WTC11 (cell line): ENCODE data around the gene MRPL39. TPM values are rescaled to one million over a fixed set of nuclear protein-coding genes. Genes with fewer than 3 reads are reported as not detected.

ENCODE experiments used
- ATAC-seq: fragments of 200-7000 bp; cut with Tn5 transposase; 2 replicates; pipeline ENCODE4 v1.10.0; 2021; ENCODE audit warnings: mild to moderate bottlenecking, moderate library complexity
- CTCF ChIA-PET: fragments of 300-600 bp; sonication (Branson Sonifier 250); formaldehyde crosslinking; loops from one replicate; lab custom pipeline; 2021; ENCODE audit warnings: antibody characterized with exemption; lab: Charles Lee
- POLR2A ChIA-PET: fragments of 350-600 bp; sonication (Branson Sonifier 250); formaldehyde crosslinking; loops from one replicate; lab custom pipeline; 2021; ENCODE audit warnings: antibody characterized with exemption; lab: Charles Lee
- DNase-seq: peaks from one replicate; pipeline ENCODE4 v3.0.0; 2021; ENCODE audit warnings: low spot score
- H3K27ac Mint-ChIP-seq: 2 replicates; pipeline ENCODE4 v1.8.0; 2021; ENCODE audit warnings: mixed read lengths
- H3K27me3 Mint-ChIP-seq: 2 replicates; pipeline ENCODE4 v1.8.0; 2021; ENCODE audit warnings: low read depth, mild to moderate bottlenecking, moderate library complexity, mixed read lengths
- H3K36me3 Mint-ChIP-seq: 2 replicates; pipeline ENCODE4 v1.8.0; 2021; ENCODE audit warnings: mixed read lengths
- H3K4me1 Mint-ChIP-seq: 2 replicates; pipeline ENCODE4 v1.8.0; 2022; ENCODE audit warnings: mixed read lengths
- H3K4me3 Mint-ChIP-seq: 2 replicates; pipeline ENCODE4 v1.8.0; 2021; ENCODE audit warnings: mild to moderate bottlenecking, moderate library complexity, mixed read lengths
- H3K9me3 Mint-ChIP-seq: 2 replicates; pipeline ENCODE4 v1.8.0; 2021; ENCODE audit warnings: mixed read lengths
- FOXK1 ChIP-seq: sonication (generic); formaldehyde crosslinking; IDR thresholded peaks from 2 replicates; pipeline ENCODE4 v1.8.0; 2022; ENCODE audit warnings: mild to moderate bottlenecking, moderate library complexity, missing genetic modification reagents
- GABPB1 ChIP-seq: sonication (generic); formaldehyde crosslinking; IDR thresholded peaks from 2 replicates; pipeline ENCODE4 v1.8.1; 2023; ENCODE audit warnings: mild to moderate bottlenecking, missing genetic modification reagents
- GRHL2 ChIP-seq: fragments of 250-450 bp; sonication (Bioruptor Pico); IDR thresholded peaks from 2 replicates; pipeline ENCODE4 v1.8.0; 2022; ENCODE audit warnings: mild to moderate bottlenecking, moderate library complexity; ENCODE audit not compliant: insufficient replicate concordance, severe bottlenecking
- HMGXB4 ChIP-seq: sonication (generic); formaldehyde crosslinking; IDR thresholded peaks from 2 replicates; pipeline ENCODE4 v1.8.1; 2023; ENCODE audit warnings: mild to moderate bottlenecking, moderate library complexity, missing genetic modification reagents
- KAT7 ChIP-seq: sonication (generic); formaldehyde crosslinking; IDR thresholded peaks from 2 replicates; pipeline ENCODE4 v1.8.1; 2023; ENCODE audit warnings: missing genetic modification reagents, mild to moderate bottlenecking, borderline replicate concordance
- MXD4 ChIP-seq: fragments of 250-450 bp; sonication (Bioruptor Pico); IDR thresholded peaks from 2 replicates; pipeline ENCODE4 v1.8.0; 2021; ENCODE audit warnings: mild to moderate bottlenecking, moderate library complexity, borderline replicate concordance
- NFE2L1 ChIP-seq: sonication (generic); formaldehyde crosslinking; IDR thresholded peaks from 2 replicates; pipeline ENCODE4 v1.8.1; 2023; ENCODE audit warnings: missing genetic modification reagents
- OVOL2 ChIP-seq: fragments of 250-450 bp; sonication (Bioruptor Pico); IDR thresholded peaks from 2 replicates; pipeline ENCODE4 v1.9.0; 2021; ENCODE audit warnings: mild to moderate bottlenecking, borderline replicate concordance
- PREB ChIP-seq: sonication (generic); formaldehyde crosslinking; IDR thresholded peaks from 2 replicates; pipeline ENCODE4 v1.8.1; 2022; ENCODE audit warnings: mild to moderate bottlenecking, missing genetic modification reagents, moderate library complexity, borderline replicate concordance
- RELA ChIP-seq: sonication (generic); formaldehyde crosslinking; IDR thresholded peaks from 2 replicates; pipeline ENCODE4 v1.8.1; 2022; ENCODE audit warnings: missing genetic modification reagents, mild to moderate bottlenecking, borderline replicate concordance
- RORB ChIP-seq: fragments of 250-450 bp; sonication (Bioruptor Pico); IDR thresholded peaks from 2 replicates; pipeline ENCODE4 v1.9.0; 2021; ENCODE audit warnings: mild to moderate bottlenecking
- SMAD4 ChIP-seq: sonication (generic); formaldehyde crosslinking; IDR thresholded peaks from 2 replicates; pipeline ENCODE4 v1.8.0; 2022; ENCODE audit warnings: mild to moderate bottlenecking, missing genetic modification reagents
- SP1 ChIP-seq: sonication (generic); formaldehyde crosslinking; conservative IDR thresholded peaks from 2 replicates; pipeline ENCODE4 v1.8.1; 2022; ENCODE audit warnings: missing genetic modification reagents
- STAT6 ChIP-seq: sonication (generic); formaldehyde crosslinking; conservative IDR thresholded peaks from 2 replicates; pipeline ENCODE4 v1.8.1; 2023; ENCODE audit warnings: mild to moderate bottlenecking, low read depth, missing genetic modification reagents, moderate library complexity
- ZNF263 ChIP-seq: sonication (generic); formaldehyde crosslinking; IDR thresholded peaks from 2 replicates; pipeline ENCODE4 v1.8.1; 2022; ENCODE audit warnings: low read depth, mild to moderate bottlenecking, moderate library complexity, missing genetic modification reagents
- ZNF416 ChIP-seq: fragments of 250-450 bp; sonication (Bioruptor Pico); IDR thresholded peaks from 2 replicates; pipeline ENCODE4 v1.9.0; 2021; ENCODE audit warnings: mild to moderate bottlenecking, inconsistent platforms
- ZNF423 ChIP-seq: fragments of 250-450 bp; sonication (Bioruptor Pico); IDR thresholded peaks from 2 replicates; pipeline ENCODE4 v2.1.2; 2022; ENCODE audit warnings: mild to moderate bottlenecking, moderate library complexity
- total RNA-seq: library from RNA; stranded (reverse); gene quantifications from 3 replicates; pipeline ENCODE4 v1.2.3, GENCODE V29; 2021
- TF ChIP-seq, protein P1 (sequence below): sonication (generic); formaldehyde crosslinking; IDR thresholded peaks from 2 replicates; pipeline ENCODE4 v1.8.0; 2023; ENCODE audit warnings: mild to moderate bottlenecking, missing genetic modification reagents
- TF ChIP-seq, protein P2 (sequence below): fragments of 250-450 bp; sonication (Bioruptor Pico); conservative IDR thresholded peaks from 2 replicates; pipeline ENCODE4 v1.9.0; 2021; ENCODE audit warnings: mild to moderate bottlenecking
- TF ChIP-seq, protein P3 (sequence below): sonication (generic); formaldehyde crosslinking; IDR thresholded peaks from 2 replicates; pipeline ENCODE4 v1.8.0; 2022; ENCODE audit warnings: mild to moderate bottlenecking, missing genetic modification reagents
- TF ChIP-seq, protein P4 (sequence below): sonication (generic); formaldehyde crosslinking; IDR thresholded peaks from 2 replicates; pipeline ENCODE4 v1.8.1; 2023; ENCODE audit warnings: mild to moderate bottlenecking, missing genetic modification reagents

Gene MRPL39
- total RNA-seq, 1 experiment from 2014 or later = 34.7 TPM

DNA sequence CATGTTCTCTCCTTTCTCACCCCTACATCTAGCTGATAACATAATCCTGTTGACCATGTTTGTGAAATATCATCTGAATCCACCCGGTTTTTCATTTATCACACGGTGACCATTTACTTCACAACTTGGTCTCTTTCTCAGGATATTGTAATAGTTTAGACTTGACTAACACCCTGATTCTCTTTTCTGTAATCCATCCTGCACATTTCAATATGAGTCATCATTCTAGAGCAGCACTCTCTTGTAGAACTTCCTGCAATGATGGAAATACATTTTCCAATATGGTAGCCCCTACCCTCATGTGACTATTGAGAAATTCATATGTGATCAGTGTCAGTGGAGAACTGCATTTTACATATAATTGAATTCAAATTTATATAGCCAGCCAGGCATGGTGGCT lies 29.4 kb upstream of the MRPL39 start:
- ATAC-seq = no peak
- Mint-ChIP-seq H3K4me1 (peaks cover 17% of the 10 kb centered on the region), H3K27ac (no peak overlapping the region), H3K27me3 (peaks cover 35% of the 10 kb centered on the region), H3K9me3 (no peaks in the 10 kb centered on the region)
- TF ChIP-seq NFE2L1 (no peak), FOXK1 (CRISPR knock-in tag) (no peak), SP1 (CRISPR knock-in tag) (no peak), STAT6 (no peak)
- TF ChIP-seq, protein P1, sequence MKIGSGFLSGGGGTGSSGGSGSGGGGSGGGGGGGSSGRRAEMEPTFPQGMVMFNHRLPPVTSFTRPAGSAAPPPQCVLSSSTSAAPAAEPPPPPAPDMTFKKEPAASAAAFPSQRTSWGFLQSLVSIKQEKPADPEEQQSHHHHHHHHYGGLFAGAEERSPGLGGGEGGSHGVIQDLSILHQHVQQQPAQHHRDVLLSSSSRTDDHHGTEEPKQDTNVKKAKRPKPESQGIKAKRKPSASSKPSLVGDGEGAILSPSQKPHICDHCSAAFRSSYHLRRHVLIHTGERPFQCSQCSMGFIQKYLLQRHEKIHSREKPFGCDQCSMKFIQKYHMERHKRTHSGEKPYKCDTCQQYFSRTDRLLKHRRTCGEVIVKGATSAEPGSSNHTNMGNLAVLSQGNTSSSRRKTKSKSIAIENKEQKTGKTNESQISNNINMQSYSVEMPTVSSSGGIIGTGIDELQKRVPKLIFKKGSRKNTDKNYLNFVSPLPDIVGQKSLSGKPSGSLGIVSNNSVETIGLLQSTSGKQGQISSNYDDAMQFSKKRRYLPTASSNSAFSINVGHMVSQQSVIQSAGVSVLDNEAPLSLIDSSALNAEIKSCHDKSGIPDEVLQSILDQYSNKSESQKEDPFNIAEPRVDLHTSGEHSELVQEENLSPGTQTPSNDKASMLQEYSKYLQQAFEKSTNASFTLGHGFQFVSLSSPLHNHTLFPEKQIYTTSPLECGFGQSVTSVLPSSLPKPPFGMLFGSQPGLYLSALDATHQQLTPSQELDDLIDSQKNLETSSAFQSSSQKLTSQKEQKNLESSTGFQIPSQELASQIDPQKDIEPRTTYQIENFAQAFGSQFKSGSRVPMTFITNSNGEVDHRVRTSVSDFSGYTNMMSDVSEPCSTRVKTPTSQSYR (CRISPR knock-in tag) = no peak
- TF ChIP-seq, all 79 proteins: peak for 0
- CTCF ChIA-PET = no interaction called here
- no peaks in the 10 kb centered on the region for H3K36me3 Mint-ChIP-seq
- no peak for DNase-seq
- POLR2A ChIA-PET = no interaction called here
- H3K4me3 Mint-ChIP-seq = no peak overlapping the region

DNA sequence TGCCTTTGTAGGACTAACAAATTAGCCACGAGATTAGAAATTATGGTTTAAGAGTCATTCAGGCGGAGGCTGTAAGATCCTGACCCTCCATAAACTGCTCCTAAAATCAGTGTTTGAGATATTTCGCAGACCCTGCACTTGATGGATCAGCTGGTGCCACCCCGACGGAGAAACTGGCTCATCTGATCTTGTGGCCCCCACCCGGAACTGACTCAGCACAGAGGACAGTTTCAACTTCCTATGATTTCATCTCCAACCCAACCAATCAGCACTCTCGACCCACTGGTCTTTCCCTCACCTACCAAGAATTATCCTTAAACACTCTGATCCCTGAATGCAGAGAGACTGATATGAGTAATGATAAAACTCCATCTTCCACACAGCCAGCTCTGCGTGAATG lies 28.0 kb upstream of the MRPL39 start:
- Mint-ChIP-seq H3K27me3 (peaks cover 28% of the 10 kb centered on the region), H3K27ac (no peak overlapping the region), H3K4me3 (no peak overlapping the region), H3K36me3 (no peaks in the 10 kb centered on the region), H3K9me3 (no peaks in the 10 kb centered on the region), H3K4me1 (peaks cover 10% of the 10 kb centered on the region)
- ChIA-PET CTCF (no interaction called here), POLR2A (no interaction called here)
- DNase-seq = no peak
- ATAC-seq = no peak
- TF ChIP-seq MXD4 (no peak), PREB (CRISPR knock-in tag) (no peak), RELA (no peak), KAT7 (CRISPR knock-in tag) (no peak), FOXK1 (CRISPR knock-in tag) (no peak), ZNF423 (no peak), SMAD4 (CRISPR knock-in tag) (no peak), ZNF416 (CRISPR knock-in tag) (no peak), HMGXB4 (CRISPR knock-in tag) (no peak), RORB (CRISPR knock-in tag) (no peak), ZNF263 (CRISPR knock-in tag) (no peak), OVOL2 (CRISPR knock-in tag) (no peak), GRHL2 (CRISPR knock-in tag) (no peak), GABPB1 (no peak)
- TF ChIP-seq, protein P2, sequence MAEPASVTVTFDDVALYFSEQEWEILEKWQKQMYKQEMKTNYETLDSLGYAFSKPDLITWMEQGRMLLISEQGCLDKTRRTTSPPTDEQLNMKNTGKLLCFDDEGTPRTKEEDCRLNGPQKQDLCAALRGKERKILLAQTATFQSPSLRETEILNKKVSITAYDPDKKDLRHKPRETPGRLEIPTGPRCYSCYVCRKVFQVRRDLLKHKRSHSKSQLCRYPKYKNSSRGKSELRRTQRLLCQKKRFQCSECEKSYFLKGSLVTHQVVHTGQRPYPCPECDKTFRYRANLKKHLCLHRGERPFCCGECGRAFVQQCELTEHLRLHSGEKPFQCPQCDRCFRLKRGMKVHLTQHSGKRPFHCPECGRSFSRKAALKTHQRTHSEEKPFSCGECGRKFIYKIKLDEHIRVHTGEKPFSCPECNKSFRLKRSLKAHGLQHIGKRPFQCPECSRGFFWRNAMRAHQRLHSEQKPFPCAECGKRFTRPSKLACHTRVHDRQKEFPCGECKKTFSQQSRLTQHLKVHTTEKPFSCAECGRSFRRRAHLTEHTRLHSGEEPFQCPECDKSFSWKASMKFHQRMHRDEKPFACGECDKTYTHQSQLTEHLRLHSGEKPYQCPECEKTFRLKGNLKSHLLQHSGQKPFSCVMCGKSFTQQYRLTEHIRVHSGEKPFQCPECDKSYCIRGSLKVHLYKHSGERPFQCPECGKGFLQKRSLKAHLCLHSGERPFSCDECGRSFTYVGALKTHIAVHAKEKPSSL (CRISPR knock-in tag) = no peak
- TF ChIP-seq, protein P3, sequence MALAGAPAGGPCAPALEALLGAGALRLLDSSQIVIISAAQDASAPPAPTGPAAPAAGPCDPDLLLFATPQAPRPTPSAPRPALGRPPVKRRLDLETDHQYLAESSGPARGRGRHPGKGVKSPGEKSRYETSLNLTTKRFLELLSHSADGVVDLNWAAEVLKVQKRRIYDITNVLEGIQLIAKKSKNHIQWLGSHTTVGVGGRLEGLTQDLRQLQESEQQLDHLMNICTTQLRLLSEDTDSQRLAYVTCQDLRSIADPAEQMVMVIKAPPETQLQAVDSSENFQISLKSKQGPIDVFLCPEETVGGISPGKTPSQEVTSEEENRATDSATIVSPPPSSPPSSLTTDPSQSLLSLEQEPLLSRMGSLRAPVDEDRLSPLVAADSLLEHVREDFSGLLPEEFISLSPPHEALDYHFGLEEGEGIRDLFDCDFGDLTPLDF (CRISPR knock-in tag) = no peak
- TF ChIP-seq, protein P4, sequence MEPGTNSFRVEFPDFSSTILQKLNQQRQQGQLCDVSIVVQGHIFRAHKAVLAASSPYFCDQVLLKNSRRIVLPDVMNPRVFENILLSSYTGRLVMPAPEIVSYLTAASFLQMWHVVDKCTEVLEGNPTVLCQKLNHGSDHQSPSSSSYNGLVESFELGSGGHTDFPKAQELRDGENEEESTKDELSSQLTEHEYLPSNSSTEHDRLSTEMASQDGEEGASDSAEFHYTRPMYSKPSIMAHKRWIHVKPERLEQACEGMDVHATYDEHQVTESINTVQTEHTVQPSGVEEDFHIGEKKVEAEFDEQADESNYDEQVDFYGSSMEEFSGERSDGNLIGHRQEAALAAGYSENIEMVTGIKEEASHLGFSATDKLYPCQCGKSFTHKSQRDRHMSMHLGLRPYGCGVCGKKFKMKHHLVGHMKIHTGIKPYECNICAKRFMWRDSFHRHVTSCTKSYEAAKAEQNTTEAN (CRISPR knock-in tag) = no peak
